SK-N-SH (cell line): ENCODE results near the gene ZNF521. TPM values are rescaled to one million over a fixed set of nuclear protein-coding genes. Genes with fewer than 3 reads are reported as not detected.

Source experiments
- CTCF ChIA-PET: fragments of 300-600, 350-600 bp; formaldehyde crosslinking; extraction: SDS; loops from one replicate; lab custom pipeline; 2021; lab: Yijun Ruan, JAX
- POLR2A ChIA-PET: fragments of 350-600 bp; sonication (Branson Sonifier 250); formaldehyde crosslinking; extraction: SDS; loops from one replicate; lab custom pipeline; 2020; ENCODE audit warnings: antibody characterized with exemption, inconsistent platforms; lab: Yijun Ruan, JAX
- DNase-seq: peaks from one replicate; pipeline ENCODE4 v3.0.0; 2012
- H2AFZ ChIP-seq: fragments of 200-600 bp; sonication (generic); 2 replicates; pipeline ENCODE4 v1.8.1; 2016; ENCODE audit warnings: antibody characterized with exemption, mild to moderate bottlenecking, low read depth
- H3F3A ChIP-seq: fragments of 200-600 bp; sonication (generic); replicated peaks from 2 replicates; pipeline ENCODE3; 2016; ENCODE audit warnings: antibody characterized with exemption, mild to moderate bottlenecking; ENCODE audit not compliant: insufficient read depth
- H3K27ac ChIP-seq, 2 experiments: fragments of 200-500 bp in 1 of 2; fragments of 200-600 bp in 1 of 2; sonication (Bioruptor generic) in 1 of 2; sonication (generic), shearing (Covaris generic) in 1 of 2; 2 replicates each; pipeline versions ENCODE4 v1.5.1 to v1.6.1; 2014 to 2016; ENCODE audit warnings: low read depth in 2 of 2, inconsistent platforms in 1 of 2, low read length in 1 of 2, mild to moderate bottlenecking in 1 of 2, mixed read lengths in 1 of 2
- H3K27me3 ChIP-seq: fragments of 200-600 bp; sonication (generic), shearing (Covaris generic); 2 replicates; pipeline ENCODE4 v1.6.1; 2016; ENCODE audit warnings: mixed run types; ENCODE audit not compliant: insufficient read depth
- H3K36me3 ChIP-seq, 2 experiments: fragments of 200-500 bp in 1 of 2; fragments of 200-600 bp in 1 of 2; sonication (Bioruptor generic) in 1 of 2; sonication (generic) in 1 of 2; replicated peaks in 1 of 2; 2 replicates each; pipeline versions ENCODE3 to v1.5.1; 2014 to 2016; ENCODE audit warnings: low read length in 1 of 2, mild to moderate bottlenecking in 1 of 2; ENCODE audit not compliant: insufficient read depth in 2 of 2, control insufficient read depth in 1 of 2
- H3K4me1 ChIP-seq, 2 experiments: fragments of 200-500 bp in 1 of 2; fragments of 200-600 bp in 1 of 2; sonication (Bioruptor generic) in 1 of 2; sonication (generic), shearing (Covaris generic) in 1 of 2; 2 replicates each; pipeline versions ENCODE4 v1.5.1 to v1.6.1; 2014 to 2016; ENCODE audit warnings: low read depth in 1 of 2, low read length in 1 of 2, mixed run types in 1 of 2; ENCODE audit not compliant: insufficient read depth in 2 of 2, control insufficient read depth in 1 of 2
- H3K4me2 ChIP-seq: fragments of 200-600 bp; sonication (generic), shearing (Covaris generic); 2 replicates; pipeline ENCODE4 v1.6.1; 2017; ENCODE audit warnings: mixed run types
- H3K4me3 ChIP-seq, 2 experiments: fragments of 200-500 bp in 1 of 2; fragments of 200-600 bp in 1 of 2; sonication (Bioruptor generic) in 1 of 2; sonication (generic), shearing (Covaris generic) in 1 of 2; 2 replicates each; pipeline versions ENCODE4 v1.5.1 to v1.8.1; 2014 to 2016; ENCODE audit warnings: low read depth in 2 of 2, inconsistent platforms in 1 of 2, low read length in 1 of 2, mild to moderate bottlenecking in 1 of 2, mixed read lengths in 1 of 2, moderate library complexity in 1 of 2
- H3K79me2 ChIP-seq: fragments of 200-600 bp; sonication (generic); 2 replicates; pipeline ENCODE4 v1.8.1; 2017; ENCODE audit warnings: mild to moderate bottlenecking; ENCODE audit not compliant: insufficient read depth
- H3K9ac ChIP-seq: fragments of 200-600 bp; sonication (generic); 2 replicates; pipeline ENCODE4 v1.6.1; 2017; ENCODE audit warnings: mixed run types
- H3K9me2 ChIP-seq: fragments of 200-600 bp; sonication (generic); 2 replicates; pipeline ENCODE4 v1.6.1; 2017; ENCODE audit warnings: mixed run types
- H3K9me3 ChIP-seq: fragments of 200-600 bp; sonication (generic); 2 replicates; pipeline ENCODE4 v1.6.1; 2017; ENCODE audit warnings: mixed run types, mild to moderate bottlenecking, moderate library complexity
- H4K20me1 ChIP-seq: fragments of 200-600 bp; sonication (generic); 2 replicates; pipeline ENCODE4 v1.6.1; 2017; ENCODE audit warnings: mild to moderate bottlenecking, mixed run types; ENCODE audit not compliant: insufficient read depth
- CHD2 ChIP-seq: fragments of 150-350 bp; IDR thresholded peaks from 2 replicates; pipeline ENCODE4 v1.6.1; 2018; ENCODE audit warnings: low read length; ENCODE audit not compliant: partially characterized antibody
- EP300 ChIP-seq, 2 experiments: IDR thresholded peaks; 2 replicates each; pipeline versions ENCODE4 v1.4.0 to v1.6.1; 2012; ENCODE audit warnings: borderline replicate concordance in 1 of 2, low read depth in 1 of 2, low read length in 1 of 2
- EZH2phosphoT487 ChIP-seq: fragments of 200-600 bp; sonication (generic); IDR thresholded peaks from 2 replicates; pipeline ENCODE4 v1.6.1; 2017; ENCODE audit warnings: low read depth, mixed run types, mild to moderate bottlenecking, antibody characterized with exemption, moderate library complexity, borderline replicate concordance
- GABPA ChIP-seq: IDR thresholded peaks from 2 replicates; pipeline ENCODE4 v1.4.0; 2012; ENCODE audit warnings: low read depth, mild to moderate bottlenecking
- JUND ChIP-seq: IDR thresholded peaks from 2 replicates; pipeline ENCODE4 v1.4.0; 2012
- MAX ChIP-seq: IDR thresholded peaks from 2 replicates; pipeline ENCODE4 v1.4.0; 2012; ENCODE audit warnings: low read depth
- MEF2A ChIP-seq: IDR thresholded peaks from 2 replicates; pipeline ENCODE4 v1.4.0; 2012; ENCODE audit warnings: low read depth, borderline replicate concordance
- NFIC ChIP-seq: IDR thresholded peaks from 2 replicates; pipeline ENCODE4 v1.4.0; 2012; ENCODE audit warnings: borderline replicate concordance
- RAD21 ChIP-seq: IDR thresholded peaks from 2 replicates; pipeline ENCODE4 v1.6.1; 2012; ENCODE audit warnings: mild to moderate bottlenecking, low read length
- RCOR1 ChIP-seq: fragments of 150-350 bp; IDR thresholded peaks from 2 replicates; pipeline ENCODE4 v1.6.1; 2017; ENCODE audit warnings: antibody characterized with exemption, low read length
- REST ChIP-seq: IDR thresholded peaks from 2 replicates; pipeline ENCODE4 v1.6.1; 2012; ENCODE audit warnings: mild to moderate bottlenecking, low read depth, low read length, moderate library complexity
- RXRA ChIP-seq: IDR thresholded peaks from 2 replicates; pipeline ENCODE4 v1.4.0; 2012; ENCODE audit warnings: low read depth, mild to moderate bottlenecking, borderline replicate concordance
- SIN3A ChIP-seq: IDR thresholded peaks from 2 replicates; pipeline ENCODE4 v1.6.1; 2012; ENCODE audit warnings: low read depth, mild to moderate bottlenecking, low read length, moderate library complexity, borderline replicate concordance
- SMC3 ChIP-seq: IDR thresholded peaks from 2 replicates; pipeline ENCODE4 v1.6.1; 2012; ENCODE audit warnings: low read depth, low read length, improper control_type of control experiment
- TEAD4 ChIP-seq: IDR thresholded peaks from 2 replicates; pipeline ENCODE4 v1.4.0; 2012; ENCODE audit warnings: mild to moderate bottlenecking, borderline replicate concordance; ENCODE audit not compliant: insufficient read depth
- USF1 ChIP-seq: IDR thresholded peaks from 2 replicates; pipeline ENCODE4 v1.4.0; 2012; ENCODE audit warnings: low read depth, borderline replicate concordance
- YY1 ChIP-seq: IDR thresholded peaks from 2 replicates; pipeline ENCODE4 v1.4.0; 2012; ENCODE audit warnings: low read depth, mild to moderate bottlenecking
- WGBS: methylation state at CpG from one replicate; pipeline ENCODE4 v1.1.6; 2017; ENCODE audit warnings: low lambda C conversion rate; 5-methylcytosine and 5-hydroxymethylcytosine counted together
- polyA plus RNA-seq, 3 experiments: library from polyadenylated mRNA; depleted of rRNA; stranded (reverse); fragments of >200 nt; gene quantifications; 2 replicates each; pipeline ENCODE4 v1.2.3, GENCODE V29; 2012
- TF ChIP-seq, protein P1 (sequence below): IDR thresholded peaks from 2 replicates; pipeline ENCODE4; 2012
- TF ChIP-seq, protein P2 (sequence below): IDR thresholded peaks from 2 replicates; pipeline ENCODE4 v1.4.0; 2012; ENCODE audit warnings: low read depth, borderline replicate concordance
- TF ChIP-seq, protein P3 (sequence below): fragments of 150-350 bp; IDR thresholded peaks from 2 replicates; pipeline ENCODE4 v1.6.1; 2016; ENCODE audit warnings: mild to moderate bottlenecking, low read depth, low read length

Gene ZNF521
- polyA plus RNA-seq, 1 of the 3 experiments (the other 2 are of a cell fraction), result 14.1 TPM

GRCh38 chr18:25225151-25225550, 126.8 kb downstream of the ZNF521 start:
- Histone ChIP-seq H2AFZ (no peak overlapping the region), H3K79me2 (no peaks in the 10 kb centered on the region), H3F3A (no peaks in the 10 kb centered on the region), H3K9me3 (no peaks in the 10 kb centered on the region), H3K36me3 (peaks cover 0 to 25% of the 10 kb centered on the region in 2 experiments), H3K4me1 (peaks cover 0 to 11% of the 10 kb centered on the region in 2 experiments; a peak in 2 of 4 replicates), H4K20me1 (no peaks in the 10 kb centered on the region), H3K4me3 (no peak overlapping the region), H3K9ac (no peak overlapping the region), H3K4me2 (no peak overlapping the region), H3K27me3 (no peaks in the 10 kb centered on the region), H3K27ac (no peak overlapping the region), H3K9me2 (no peaks in the 10 kb centered on the region)
- TF ChIP-seq SMC3 (no peak), EP300 (IDR thresholded peaks at IDR 0.05; ENCODE audit: borderline replicate concordance in 1 of 2, low read depth in 1 of 2, low read length in 1 of 2) (no peak), MAX (no peak), RXRA (no peak), RCOR1 (no peak), YY1 (no peak), REST (no peak), RAD21 (no peak), EZH2phosphoT487 (no peak), SIN3A (no peak), MEF2A (no peak), NFIC (no peak), GABPA (no peak), JUND (no peak), USF1 (no peak), TEAD4 (no peak), CHD2 (no peak)
- TF ChIP-seq, protein P1, sequence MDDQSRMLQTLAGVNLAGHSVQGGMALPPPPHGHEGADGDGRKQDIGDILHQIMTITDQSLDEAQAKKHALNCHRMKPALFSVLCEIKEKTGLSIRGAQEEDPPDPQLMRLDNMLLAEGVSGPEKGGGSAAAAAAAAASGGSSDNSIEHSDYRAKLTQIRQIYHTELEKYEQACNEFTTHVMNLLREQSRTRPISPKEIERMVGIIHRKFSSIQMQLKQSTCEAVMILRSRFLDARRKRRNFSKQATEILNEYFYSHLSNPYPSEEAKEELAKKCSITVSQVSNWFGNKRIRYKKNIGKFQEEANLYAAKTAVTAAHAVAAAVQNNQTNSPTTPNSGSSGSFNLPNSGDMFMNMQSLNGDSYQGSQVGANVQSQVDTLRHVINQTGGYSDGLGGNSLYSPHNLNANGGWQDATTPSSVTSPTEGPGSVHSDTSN, result no peak
- TF ChIP-seq, protein P2, sequence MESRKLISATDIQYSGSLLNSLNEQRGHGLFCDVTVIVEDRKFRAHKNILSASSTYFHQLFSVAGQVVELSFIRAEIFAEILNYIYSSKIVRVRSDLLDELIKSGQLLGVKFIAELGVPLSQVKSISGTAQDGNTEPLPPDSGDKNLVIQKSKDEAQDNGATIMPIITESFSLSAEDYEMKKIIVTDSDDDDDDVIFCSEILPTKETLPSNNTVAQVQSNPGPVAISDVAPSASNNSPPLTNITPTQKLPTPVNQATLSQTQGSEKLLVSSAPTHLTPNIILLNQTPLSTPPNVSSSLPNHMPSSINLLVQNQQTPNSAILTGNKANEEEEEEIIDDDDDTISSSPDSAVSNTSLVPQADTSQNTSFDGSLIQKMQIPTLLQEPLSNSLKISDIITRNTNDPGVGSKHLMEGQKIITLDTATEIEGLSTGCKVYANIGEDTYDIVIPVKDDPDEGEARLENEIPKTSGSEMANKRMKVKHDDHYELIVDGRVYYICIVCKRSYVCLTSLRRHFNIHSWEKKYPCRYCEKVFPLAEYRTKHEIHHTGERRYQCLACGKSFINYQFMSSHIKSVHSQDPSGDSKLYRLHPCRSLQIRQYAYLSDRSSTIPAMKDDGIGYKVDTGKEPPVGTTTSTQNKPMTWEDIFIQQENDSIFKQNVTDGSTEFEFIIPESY, result no peak
- TF ChIP-seq, protein P3, sequence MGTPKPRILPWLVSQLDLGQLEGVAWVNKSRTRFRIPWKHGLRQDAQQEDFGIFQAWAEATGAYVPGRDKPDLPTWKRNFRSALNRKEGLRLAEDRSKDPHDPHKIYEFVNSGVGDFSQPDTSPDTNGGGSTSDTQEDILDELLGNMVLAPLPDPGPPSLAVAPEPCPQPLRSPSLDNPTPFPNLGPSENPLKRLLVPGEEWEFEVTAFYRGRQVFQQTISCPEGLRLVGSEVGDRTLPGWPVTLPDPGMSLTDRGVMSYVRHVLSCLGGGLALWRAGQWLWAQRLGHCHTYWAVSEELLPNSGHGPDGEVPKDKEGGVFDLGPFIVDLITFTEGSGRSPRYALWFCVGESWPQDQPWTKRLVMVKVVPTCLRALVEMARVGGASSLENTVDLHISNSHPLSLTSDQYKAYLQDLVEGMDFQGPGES, result no peak
- ChIA-PET CTCF (no interaction called here), POLR2A (no interaction called here)
- DNase-seq, result no peak
- WGBS, result 88% methylated on average over 8 of the region's 12 CpGs
